ENCODE results near the gene TREX2. TPM values are rescaled to one million over a fixed set of nuclear protein-coding genes. Genes with fewer than 3 reads are reported as not detected.

TREX2 gene
- total and polyA plus RNA-seq, 2 experiments from 2014 or later, result 0.81 to 1.7 TPM

DNA sequence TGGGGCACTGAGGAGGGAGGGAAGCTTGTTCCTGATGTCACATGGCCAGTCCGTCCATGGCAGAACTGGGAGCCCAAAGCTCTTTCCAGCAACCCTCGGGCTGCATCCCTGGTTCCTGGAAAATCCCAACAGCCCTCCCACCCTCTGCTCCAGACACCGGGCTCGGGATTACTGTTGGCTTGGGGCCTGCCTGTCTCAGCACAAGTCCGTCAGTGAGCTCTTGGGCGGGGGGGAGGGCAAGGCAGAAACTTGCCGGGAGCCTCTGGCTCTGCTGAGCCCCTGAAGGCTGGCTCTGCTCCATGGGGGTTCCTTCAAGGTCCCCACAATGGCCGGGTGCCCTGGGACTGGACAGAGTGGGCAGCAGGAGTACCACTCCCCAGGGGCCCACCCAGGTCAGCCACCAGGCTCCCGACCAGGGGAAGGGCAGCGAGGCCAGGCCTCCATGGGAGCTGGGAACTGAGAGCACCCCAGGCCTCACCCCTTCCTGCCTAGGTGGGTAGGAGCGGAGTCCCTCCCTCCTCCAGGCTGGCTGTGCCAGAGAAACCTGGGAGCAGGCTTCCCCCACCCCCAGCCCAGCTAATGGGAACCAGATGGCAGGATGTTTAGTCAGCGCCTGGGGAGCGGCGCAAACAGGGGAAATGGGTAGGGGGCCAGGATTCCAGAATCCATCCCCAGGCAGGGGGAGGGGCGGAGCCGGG, 31.0 kb upstream of the TREX2 start:
- Histone ChIP-seq H3K4me2 (no peak overlapping the region), H3K9me2 (ENCODE audit: insufficient read depth) (no peaks in the 10 kb centered on the region), H3F3A (replicated peaks; ENCODE audit: low read depth) (no peaks in the 10 kb centered on the region), H4K20me1 (replicated peaks; ENCODE audit: insufficient read depth) (no peaks in the 10 kb centered on the region), H3K27me3 (ENCODE audit: insufficient read depth) (peaks cover 15% of the 10 kb centered on the region), H3K27ac (ENCODE audit: low read depth) (no peak overlapping the region), H3K36me3 (ENCODE audit: insufficient read depth) (no peaks in the 10 kb centered on the region), H3K79me2 (replicated peaks; ENCODE audit: insufficient read depth) (no peaks in the 10 kb centered on the region), H3K4me1 (ENCODE audit: insufficient read depth) (no peaks in the 10 kb centered on the region; the same call in 1 of the 2 replicates), H3K4me3 (no peak overlapping the region), H2AFZ (no peak overlapping the region)
- no peak overlapping the region for H3K4me3 Mint-ChIP-seq
- peaks cover 17% of the 10 kb centered on the region; the same call in 2 of the 3 replicates for H3K4me1 Mint-ChIP-seq
- DNase-seq (ENCODE audit: low spot score), result peak; percentile 54
- no peak overlapping the region for H3K27ac Mint-ChIP-seq
- TF ChIP-seq ZNF114 (CRISPR knock-in tag; IDR thresholded peaks at IDR 0.05) (no peak), POLR2AphosphoS5 (IDR thresholded peaks at IDR 0.05; ENCODE audit: low read depth) (no peak), EZH2 (IDR thresholded peaks at IDR 0.05; ENCODE audit: low read depth, unreplicated experiment) (no peak), ZNF331 (CRISPR knock-in tag; IDR thresholded peaks at IDR 0.05; ENCODE audit: low read depth) (no peak), STAT1 (IDR thresholded peaks at IDR 0.05; ENCODE audit: unreplicated experiment) (no peak), NANOG (IDR thresholded peaks at IDR 0.05; ENCODE audit: borderline replicate concordance) (0 out of 2 replicates have a peak, but pooled peaks have one; percentile 6), JUNB (IDR thresholded peaks at IDR 0.05; ENCODE audit: unreplicated experiment) (no peak), CREB1 (CRISPR knock-in tag; IDR thresholded peaks at IDR 0.05; ENCODE audit: low read depth) (no peak), EZH2phosphoT487 (IDR thresholded peaks at IDR 0.05; ENCODE audit: unreplicated experiment) (no peak)
- TF ChIP-seq, protein P1, sequence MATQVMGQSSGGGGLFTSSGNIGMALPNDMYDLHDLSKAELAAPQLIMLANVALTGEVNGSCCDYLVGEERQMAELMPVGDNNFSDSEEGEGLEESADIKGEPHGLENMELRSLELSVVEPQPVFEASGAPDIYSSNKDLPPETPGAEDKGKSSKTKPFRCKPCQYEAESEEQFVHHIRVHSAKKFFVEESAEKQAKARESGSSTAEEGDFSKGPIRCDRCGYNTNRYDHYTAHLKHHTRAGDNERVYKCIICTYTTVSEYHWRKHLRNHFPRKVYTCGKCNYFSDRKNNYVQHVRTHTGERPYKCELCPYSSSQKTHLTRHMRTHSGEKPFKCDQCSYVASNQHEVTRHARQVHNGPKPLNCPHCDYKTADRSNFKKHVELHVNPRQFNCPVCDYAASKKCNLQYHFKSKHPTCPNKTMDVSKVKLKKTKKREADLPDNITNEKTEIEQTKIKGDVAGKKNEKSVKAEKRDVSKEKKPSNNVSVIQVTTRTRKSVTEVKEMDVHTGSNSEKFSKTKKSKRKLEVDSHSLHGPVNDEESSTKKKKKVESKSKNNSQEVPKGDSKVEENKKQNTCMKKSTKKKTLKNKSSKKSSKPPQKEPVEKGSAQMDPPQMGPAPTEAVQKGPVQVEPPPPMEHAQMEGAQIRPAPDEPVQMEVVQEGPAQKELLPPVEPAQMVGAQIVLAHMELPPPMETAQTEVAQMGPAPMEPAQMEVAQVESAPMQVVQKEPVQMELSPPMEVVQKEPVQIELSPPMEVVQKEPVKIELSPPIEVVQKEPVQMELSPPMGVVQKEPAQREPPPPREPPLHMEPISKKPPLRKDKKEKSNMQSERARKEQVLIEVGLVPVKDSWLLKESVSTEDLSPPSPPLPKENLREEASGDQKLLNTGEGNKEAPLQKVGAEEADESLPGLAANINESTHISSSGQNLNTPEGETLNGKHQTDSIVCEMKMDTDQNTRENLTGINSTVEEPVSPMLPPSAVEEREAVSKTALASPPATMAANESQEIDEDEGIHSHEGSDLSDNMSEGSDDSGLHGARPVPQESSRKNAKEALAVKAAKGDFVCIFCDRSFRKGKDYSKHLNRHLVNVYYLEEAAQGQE (IDR thresholded peaks at IDR 0.05; ENCODE audit: unreplicated experiment), result no peak
- TF ChIP-seq, protein P2, sequence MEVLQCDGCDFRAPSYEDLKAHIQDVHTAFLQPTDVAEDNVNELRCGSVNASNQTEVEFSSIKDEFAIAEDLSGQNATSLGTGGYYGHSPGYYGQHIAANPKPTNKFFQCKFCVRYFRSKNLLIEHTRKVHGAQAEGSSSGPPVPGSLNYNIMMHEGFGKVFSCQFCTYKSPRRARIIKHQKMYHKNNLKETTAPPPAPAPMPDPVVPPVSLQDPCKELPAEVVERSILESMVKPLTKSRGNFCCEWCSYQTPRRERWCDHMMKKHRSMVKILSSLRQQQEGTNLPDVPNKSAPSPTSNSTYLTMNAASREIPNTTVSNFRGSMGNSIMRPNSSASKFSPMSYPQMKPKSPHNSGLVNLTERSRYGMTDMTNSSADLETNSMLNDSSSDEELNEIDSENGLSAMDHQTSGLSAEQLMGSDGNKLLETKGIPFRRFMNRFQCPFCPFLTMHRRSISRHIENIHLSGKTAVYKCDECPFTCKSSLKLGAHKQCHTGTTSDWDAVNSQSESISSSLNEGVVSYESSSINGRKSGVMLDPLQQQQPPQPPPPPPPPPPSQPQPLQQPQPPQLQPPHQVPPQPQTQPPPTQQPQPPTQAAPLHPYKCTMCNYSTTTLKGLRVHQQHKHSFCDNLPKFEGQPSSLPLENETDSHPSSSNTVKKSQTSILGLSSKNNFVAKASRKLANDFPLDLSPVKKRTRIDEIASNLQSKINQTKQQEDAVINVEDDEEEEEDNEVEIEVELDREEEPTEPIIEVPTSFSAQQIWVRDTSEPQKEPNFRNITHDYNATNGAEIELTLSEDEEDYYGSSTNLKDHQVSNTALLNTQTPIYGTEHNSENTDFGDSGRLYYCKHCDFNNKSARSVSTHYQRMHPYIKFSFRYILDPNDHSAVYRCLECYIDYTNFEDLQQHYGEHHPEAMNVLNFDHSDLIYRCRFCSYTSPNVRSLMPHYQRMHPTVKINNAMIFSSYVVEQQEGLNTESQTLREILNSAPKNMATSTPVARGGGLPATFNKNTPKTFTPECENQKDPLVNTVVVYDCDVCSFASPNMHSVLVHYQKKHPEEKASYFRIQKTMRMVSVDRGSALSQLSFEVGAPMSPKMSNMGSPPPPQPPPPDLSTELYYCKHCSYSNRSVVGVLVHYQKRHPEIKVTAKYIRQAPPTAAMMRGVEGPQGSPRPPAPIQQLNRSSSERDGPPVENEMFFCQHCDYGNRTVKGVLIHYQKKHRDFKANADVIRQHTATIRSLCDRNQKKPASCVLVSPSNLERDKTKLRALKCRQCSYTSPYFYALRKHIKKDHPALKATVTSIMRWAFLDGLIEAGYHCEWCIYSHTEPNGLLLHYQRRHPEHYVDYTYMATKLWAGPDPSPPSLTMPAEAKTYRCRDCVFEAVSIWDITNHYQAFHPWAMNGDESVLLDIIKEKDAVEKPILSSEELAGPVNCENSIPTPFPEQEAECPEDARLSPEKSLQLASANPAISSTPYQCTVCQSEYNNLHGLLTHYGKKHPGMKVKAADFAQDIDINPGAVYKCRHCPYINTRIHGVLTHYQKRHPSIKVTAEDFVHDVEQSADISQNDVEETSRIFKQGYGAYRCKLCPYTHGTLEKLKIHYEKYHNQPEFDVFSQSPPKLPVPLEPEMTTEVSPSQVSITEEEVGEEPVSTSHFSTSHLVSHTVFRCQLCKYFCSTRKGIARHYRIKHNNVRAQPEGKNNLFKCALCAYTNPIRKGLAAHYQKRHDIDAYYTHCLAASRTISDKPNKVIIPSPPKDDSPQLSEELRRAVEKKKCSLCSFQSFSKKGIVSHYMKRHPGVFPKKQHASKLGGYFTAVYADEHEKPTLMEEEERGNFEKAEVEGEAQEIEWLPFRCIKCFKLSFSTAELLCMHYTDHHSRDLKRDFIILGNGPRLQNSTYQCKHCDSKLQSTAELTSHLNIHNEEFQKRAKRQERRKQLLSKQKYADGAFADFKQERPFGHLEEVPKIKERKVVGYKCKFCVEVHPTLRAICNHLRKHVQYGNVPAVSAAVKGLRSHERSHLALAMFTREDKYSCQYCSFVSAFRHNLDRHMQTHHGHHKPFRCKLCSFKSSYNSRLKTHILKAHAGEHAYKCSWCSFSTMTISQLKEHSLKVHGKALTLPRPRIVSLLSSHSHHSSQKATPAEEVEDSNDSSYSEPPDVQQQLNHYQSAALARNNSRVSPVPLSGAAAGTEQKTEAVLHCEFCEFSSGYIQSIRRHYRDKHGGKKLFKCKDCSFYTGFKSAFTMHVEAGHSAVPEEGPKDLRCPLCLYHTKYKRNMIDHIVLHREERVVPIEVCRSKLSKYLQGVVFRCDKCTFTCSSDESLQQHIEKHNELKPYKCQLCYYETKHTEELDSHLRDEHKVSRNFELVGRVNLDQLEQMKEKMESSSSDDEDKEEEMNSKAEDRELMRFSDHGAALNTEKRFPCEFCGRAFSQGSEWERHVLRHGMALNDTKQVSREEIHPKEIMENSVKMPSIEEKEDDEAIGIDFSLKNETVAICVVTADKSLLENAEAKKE (CRISPR knock-in tag; IDR thresholded peaks at IDR 0.05), result no peak
- TF ChIP-seq, protein P3, sequence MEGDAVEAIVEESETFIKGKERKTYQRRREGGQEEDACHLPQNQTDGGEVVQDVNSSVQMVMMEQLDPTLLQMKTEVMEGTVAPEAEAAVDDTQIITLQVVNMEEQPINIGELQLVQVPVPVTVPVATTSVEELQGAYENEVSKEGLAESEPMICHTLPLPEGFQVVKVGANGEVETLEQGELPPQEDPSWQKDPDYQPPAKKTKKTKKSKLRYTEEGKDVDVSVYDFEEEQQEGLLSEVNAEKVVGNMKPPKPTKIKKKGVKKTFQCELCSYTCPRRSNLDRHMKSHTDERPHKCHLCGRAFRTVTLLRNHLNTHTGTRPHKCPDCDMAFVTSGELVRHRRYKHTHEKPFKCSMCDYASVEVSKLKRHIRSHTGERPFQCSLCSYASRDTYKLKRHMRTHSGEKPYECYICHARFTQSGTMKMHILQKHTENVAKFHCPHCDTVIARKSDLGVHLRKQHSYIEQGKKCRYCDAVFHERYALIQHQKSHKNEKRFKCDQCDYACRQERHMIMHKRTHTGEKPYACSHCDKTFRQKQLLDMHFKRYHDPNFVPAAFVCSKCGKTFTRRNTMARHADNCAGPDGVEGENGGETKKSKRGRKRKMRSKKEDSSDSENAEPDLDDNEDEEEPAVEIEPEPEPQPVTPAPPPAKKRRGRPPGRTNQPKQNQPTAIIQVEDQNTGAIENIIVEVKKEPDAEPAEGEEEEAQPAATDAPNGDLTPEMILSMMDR (conservative IDR thresholded peaks at IDR 0.05; ENCODE audit: low read depth in 2 of 2), result no peak
- TF ChIP-seq, protein P4, sequence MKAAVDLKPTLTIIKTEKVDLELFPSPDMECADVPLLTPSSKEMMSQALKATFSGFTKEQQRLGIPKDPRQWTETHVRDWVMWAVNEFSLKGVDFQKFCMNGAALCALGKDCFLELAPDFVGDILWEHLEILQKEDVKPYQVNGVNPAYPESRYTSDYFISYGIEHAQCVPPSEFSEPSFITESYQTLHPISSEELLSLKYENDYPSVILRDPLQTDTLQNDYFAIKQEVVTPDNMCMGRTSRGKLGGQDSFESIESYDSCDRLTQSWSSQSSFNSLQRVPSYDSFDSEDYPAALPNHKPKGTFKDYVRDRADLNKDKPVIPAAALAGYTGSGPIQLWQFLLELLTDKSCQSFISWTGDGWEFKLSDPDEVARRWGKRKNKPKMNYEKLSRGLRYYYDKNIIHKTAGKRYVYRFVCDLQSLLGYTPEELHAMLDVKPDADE (IDR thresholded peaks at IDR 0.05), result 0 out of 2 replicates have a peak, but pooled peaks have one; percentile 27
- ATAC-seq, result no peak; the same call in 1 of the 3 replicates
- H3K9me3 Mint-ChIP-seq, result no peaks in the 10 kb centered on the region; the same call in 2 of the 3 replicates
- no peaks in the 10 kb centered on the region for H3K36me3 Mint-ChIP-seq (ENCODE audit: low read depth)
- peaks cover 19% of the 10 kb centered on the region for H3K27me3 Mint-ChIP-seq (ENCODE audit: insufficient read depth, low read depth, poor library complexity)

Measured in GM23338 (cell line).